OCI-LY3 (cell line): ENCODE measurements around the gene GPR32.

Experiments used
- EZH2phosphoT487 ChIP-seq: fragments of 200-600 bp; shearing (Covaris generic); IDR thresholded peaks from 2 replicates; pipeline ENCODE4 v1.6.1; 2018; ENCODE audit warnings: antibody characterized with exemption, mixed run types, low read depth
- TF ChIP-seq, protein P1 (sequence below): fragments of 200-600, 300-600 bp; sonication (generic); IDR thresholded peaks from 2 replicates; pipeline ENCODE4 v1.5.1; 2014; ENCODE audit warnings: antibody characterized with exemption, low read length, low read depth

DNA sequence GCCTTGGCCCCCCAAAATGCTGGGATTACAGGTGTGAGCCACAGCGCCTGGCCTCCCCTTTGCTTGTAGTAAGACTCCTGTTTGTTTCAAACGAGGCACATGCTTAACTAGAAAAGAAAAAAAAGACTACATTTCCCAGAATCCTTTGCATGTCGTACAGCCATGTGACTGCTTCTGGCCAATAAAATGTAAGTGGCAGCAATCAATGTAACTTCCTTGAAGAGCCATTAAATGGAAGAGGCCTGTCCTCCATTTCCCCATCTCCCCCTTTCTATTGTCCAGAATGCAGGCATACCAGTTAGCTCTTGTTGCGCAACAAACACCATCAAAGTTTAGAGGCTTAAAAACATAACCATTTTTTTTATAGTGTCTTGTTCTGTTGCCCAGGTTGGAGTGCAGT, 10.4 kb upstream of the GPR32 start:
- TF ChIP-seq, protein P1, sequence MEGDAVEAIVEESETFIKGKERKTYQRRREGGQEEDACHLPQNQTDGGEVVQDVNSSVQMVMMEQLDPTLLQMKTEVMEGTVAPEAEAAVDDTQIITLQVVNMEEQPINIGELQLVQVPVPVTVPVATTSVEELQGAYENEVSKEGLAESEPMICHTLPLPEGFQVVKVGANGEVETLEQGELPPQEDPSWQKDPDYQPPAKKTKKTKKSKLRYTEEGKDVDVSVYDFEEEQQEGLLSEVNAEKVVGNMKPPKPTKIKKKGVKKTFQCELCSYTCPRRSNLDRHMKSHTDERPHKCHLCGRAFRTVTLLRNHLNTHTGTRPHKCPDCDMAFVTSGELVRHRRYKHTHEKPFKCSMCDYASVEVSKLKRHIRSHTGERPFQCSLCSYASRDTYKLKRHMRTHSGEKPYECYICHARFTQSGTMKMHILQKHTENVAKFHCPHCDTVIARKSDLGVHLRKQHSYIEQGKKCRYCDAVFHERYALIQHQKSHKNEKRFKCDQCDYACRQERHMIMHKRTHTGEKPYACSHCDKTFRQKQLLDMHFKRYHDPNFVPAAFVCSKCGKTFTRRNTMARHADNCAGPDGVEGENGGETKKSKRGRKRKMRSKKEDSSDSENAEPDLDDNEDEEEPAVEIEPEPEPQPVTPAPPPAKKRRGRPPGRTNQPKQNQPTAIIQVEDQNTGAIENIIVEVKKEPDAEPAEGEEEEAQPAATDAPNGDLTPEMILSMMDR = no peak
- no peak for TF ChIP-seq EZH2phosphoT487
